Smooth muscle cell of the brain vasculature (primary cell): Measurements from ENCODE around the gene IL10RB.

ENCODE experiments used
- DNase-seq: peaks from one replicate; pipeline ENCODE4 v3.0.0-alpha.2; 2012; ENCODE audit warnings: low read depth, low spot score

Gene IL10RB

DNA sequence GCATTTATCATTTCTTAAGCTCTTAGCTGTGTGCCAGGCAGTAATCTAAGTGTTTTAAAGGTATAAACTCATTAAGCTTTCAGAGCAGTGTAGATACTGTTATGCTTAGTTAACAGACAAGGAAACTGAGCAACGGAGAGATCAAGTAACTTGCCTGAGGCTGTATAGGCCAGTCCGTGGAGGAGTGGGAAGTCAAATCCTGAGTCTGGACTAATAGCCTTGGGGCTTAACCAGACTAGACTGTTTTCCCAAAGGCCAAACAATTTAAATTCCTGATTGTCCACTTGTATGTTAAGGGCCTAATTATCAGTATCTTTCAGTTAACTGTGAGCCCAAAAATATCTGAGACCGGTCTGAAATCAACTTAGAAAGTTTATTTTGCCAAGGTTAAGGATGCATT, 61.2 kb downstream of the IL10RB start:
- no peak for DNase-seq

DNA sequence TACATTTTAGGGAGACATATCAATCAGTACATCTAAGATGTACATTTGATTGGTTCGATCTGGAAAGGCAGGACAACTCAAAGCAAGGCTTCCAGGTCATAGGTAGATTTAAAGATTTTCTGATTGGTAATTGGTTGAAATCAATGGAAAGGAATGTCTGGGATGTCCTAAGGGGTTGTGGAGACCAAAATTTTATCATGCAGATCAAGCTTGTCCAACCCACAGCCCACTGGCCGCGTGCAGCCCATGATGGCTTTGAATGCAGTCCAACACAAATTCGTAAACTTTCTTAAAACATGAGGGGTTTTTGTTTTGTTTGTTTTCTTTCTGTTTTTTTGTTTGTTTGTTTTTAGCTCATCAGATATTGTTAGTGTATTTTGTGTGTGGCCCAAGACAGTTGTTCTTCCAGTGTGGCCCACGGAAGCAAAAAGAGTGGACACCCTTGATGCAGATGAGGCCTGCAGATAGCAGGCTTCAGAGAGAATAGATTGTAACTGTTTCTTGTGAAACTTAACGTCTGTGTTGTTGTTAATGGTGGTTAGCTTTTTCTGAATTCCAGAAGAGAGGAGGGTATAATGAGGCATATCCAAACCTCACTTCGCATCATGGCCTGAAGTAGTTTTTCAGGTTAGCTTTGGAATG, 61.7 kb downstream of the IL10RB start:
- DNase-seq: no peak

DNA sequence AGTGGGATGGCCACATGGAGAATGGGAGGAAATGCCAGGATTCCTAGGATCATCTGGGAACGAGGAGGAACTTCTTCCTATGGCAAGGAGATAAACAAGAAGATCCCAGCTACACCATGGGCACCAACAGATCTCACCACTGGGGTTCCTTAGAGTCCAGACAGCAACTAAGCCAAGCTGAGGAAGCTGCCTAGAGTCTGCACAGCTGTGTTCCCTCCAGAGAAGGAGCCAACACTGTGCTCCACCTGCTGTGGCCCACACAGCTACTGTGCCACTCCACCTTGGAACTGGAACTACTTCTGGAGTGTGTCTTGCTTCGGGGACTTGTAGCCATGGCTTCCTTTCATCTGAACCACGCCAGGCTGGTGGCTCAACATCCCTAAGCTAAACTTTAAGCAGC, 64.6 kb downstream of the IL10RB start:
- DNase-seq: no peak

DNA sequence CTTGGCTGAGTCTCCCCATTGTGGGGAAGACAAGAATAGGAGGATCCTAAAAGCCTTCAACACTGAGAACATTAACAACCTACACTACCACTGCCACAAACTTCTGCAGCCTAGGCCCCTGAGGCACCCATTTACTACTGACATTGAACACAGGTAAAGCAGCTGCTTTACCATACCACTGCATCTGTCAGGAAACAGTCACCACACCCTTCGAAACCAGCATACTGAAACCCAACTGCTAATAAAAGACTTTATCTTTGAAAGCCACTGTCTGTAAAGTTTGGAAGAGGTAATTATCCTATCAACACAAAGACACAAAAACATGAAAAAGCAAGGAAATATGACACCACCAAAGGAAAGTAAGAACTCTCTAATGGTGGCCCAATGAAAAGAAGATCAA, 66.0 kb downstream of the IL10RB start:
- DNase-seq: no peak

DNA sequence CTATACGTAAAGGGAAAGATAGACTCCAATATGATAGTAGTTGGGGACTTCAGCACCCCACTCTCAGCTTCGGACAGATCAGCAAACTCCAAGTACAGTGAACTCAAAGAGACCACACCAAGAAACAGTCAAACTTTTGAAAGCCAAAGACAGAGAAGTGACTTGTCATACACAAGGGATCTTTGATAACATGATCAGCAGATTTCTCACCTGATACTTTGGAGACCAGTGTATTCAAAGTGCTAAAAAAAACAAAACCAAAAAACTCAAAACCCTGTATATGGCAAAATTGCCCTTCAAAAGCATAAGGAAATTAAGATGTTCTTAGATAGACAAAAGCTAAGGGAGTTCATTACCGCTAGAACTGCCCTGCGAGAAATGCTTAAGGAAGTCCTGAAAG, 68.0 kb downstream of the IL10RB start:
- DNase-seq: no peak

DNA sequence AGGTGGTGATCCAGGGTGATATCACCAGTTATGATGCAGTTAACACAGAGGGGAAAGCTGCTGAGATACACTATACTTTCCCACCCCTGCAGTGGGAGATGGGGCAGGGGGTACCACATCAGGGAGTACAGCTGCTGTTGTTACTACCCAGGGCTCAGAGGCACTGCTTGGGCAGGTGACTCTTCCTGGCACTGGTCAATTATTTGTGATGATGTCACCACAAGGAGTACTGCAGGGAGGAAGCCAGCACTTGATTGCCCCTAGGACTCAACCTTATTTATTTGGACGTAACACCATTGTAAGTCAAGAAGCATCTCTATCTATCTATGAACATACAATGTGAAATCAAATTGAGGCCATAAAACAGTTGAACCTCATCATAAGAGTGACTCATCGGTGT, 68.7 kb downstream of the IL10RB start:
- DNase-seq: no peak

DNA sequence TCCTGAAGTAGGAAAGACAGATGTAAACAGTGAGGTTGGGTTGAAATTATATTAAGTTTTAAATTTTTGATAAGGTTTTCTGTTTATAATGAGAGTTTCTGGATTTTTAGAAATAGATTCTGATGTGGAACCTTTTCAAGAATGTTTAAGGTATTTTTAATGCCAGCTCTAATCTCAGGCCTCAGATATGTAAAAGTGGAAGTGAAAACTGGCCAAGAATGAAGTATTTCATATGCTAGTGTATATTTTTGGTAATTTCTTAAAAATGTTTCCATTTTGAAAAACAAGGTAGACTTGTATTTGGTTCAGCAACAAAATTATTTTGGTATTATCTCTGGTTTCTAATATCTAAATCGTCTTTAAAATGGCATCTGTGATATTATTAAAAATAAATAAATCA, 73.0 kb downstream of the IL10RB start:
- no peak for DNase-seq

DNA sequence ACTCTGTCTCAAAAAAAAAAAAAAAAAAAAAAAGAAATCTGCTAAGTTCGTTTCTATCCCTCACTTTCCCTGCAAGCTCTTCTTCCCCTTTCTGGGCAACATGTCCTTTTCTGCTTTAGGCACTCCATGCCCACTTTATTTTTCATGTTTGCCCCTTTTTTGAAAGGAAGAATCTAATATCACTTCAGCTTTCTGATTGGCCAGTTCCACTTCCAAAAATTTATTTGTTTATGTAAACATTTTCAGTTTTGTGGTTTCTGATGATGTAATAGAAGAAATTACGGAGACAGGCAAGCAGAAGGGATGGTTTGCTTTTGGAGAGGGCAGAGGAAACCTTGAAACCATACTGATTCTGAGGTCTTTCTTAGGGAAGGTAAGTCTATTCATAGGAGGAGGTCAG, 73.8 kb downstream of the IL10RB start:
- DNase-seq: no peak

DNA sequence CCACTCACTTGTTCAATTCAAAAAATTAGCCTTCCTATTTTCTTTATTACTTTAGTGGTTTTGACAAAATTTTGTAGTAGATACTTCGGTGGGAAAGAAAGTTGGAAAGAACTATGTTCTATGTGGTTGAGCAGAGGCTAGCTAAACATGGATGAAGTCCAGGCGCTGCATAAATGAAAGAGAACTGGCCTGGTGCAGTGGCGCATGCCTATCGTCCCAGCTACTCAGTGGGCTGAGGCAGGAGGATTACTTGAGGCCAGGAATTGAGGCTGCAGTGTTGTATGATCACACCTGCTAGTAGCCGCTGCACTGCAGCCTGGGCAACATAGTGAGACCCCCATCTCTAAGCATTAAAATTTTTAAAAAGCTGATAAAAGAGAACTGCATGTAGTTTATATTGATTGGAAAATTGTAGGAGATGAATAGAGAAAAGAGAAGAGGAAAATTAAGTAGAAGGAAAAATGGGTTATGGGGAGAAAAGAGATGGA, 79.6 kb downstream of the IL10RB start:
- DNase-seq: no peak
